Sigmoid colon (tissue), 7 donors: ENCODE results near the gene SLC8A2. TPM values are rescaled to one million over a fixed set of nuclear protein-coding genes. Genes with fewer than 3 reads are reported as not detected.

Source experiments
- DNase-seq: peaks from one replicate; pipeline ENCODE4 v3.0.0-alpha.2; 2019
- H3K27ac ChIP-seq, 4 donors: fragments of 200-600 bp; sonication (generic); one replicate each; pipeline ENCODE4 v1.5.1; 2016 to 2019; ENCODE audit warnings: mild to moderate bottlenecking in 1 of 4
- H3K27me3 ChIP-seq, 3 donors: fragments of 200-600 bp; sonication (generic); one replicate each; pipeline ENCODE4 v1.5.1; 2019; ENCODE audit warnings: mild to moderate bottlenecking in 1 of 3
- H3K36me3 ChIP-seq, 4 donors: fragments of 200-600 bp; sonication (generic); one replicate each; pipeline ENCODE4 v1.5.1; 2016 to 2019
- H3K4me1 ChIP-seq, 4 donors: fragments of 200-600 bp; sonication (generic); one replicate each; pipeline ENCODE4 v1.5.1; 2017 to 2019
- H3K4me3 ChIP-seq, 4 donors: fragments of 200-600 bp; sonication (generic); one replicate each; pipeline ENCODE4 v1.5.1; 2017 to 2019; ENCODE audit warnings: mild to moderate bottlenecking in 2 of 4, moderate library complexity in 1 of 4
- H3K9me3 ChIP-seq, 4 donors: fragments of 200-600 bp in 3 of 4; sonication (generic) in 3 of 4; one replicate each; pipeline versions ENCODE4 v1.5.1 to v1.6.1; 2013 to 2019
- CTCF ChIP-seq, 4 experiments: fragments of 450-650 bp in 3 of 4; fragments of 200-600 bp in 1 of 4; IDR thresholded peaks; one replicate each; pipeline ENCODE4 v1.5.1; 2016 to 2019; ENCODE audit warnings: antibody characterized with exemption in 4 of 4, mild to moderate bottlenecking in 3 of 4, moderate library complexity in 2 of 4
- EP300 ChIP-seq, 4 donors: sonication (generic); formaldehyde crosslinking; IDR thresholded peaks; one replicate each; pipeline ENCODE4 v1.6.1; 2017; ENCODE audit warnings: antibody characterized with exemption in 4 of 4
- POLR2A ChIP-seq, 2 donors: fragments of 450-650 bp; IDR thresholded peaks; one replicate each; pipeline ENCODE4 v1.6.1; 2016; ENCODE audit warnings: antibody characterized with exemption in 2 of 2, mild to moderate bottlenecking in 2 of 2, moderate library complexity in 2 of 2
- POLR2AphosphoS5 ChIP-seq, 4 donors: sonication (generic); formaldehyde crosslinking; IDR thresholded peaks; one replicate each; pipeline ENCODE4 v1.6.1; 2017; ENCODE audit warnings: antibody characterized with exemption in 4 of 4
- WGBS, 2 donors: extraction: QIAGEN DNeasy Blood & Tissue Kit; methylation state at CpG; one replicate each; pipeline ENCODE4 v1.1.7; 2013; 5-methylcytosine and 5-hydroxymethylcytosine counted together
- intact Hi-C: fragments of 100-400 bp; cut with DNase I; formaldehyde crosslinking; loops from one replicate; pipeline ENCODE4 v1.15.1; 2023
- polyA plus RNA-seq, 3 donors: library from polyadenylated mRNA; stranded (reverse); fragments of 200-250 nt; gene quantifications; one replicate each; pipeline ENCODE4 v1.2.3, GENCODE V29; 2013
- total RNA-seq, 4 donors: library from RNA; depleted of rRNA; stranded (reverse); fragments of >200 nt; gene quantifications; one replicate each; pipeline ENCODE4 v1.1.0, GENCODE V29; 2016
- donor health status: healthy with polysubstance abuse.
- donor health status: Bipolar disorder and iron deficiency.
- donor health status: healthy.

Gene SLC8A2
- total and polyA plus RNA-seq, 7 donors: 1.1 to 39.9 (median 10.0) TPM; not detected in 2

- Histone ChIP-seq H3K4me3 (no peak overlapping the region), H3K27me3 (no peaks in the 10 kb centered on the region), H3K36me3 (peaks cover 0 to 41% (median 17%) of the 10 kb centered on the region in 4 donors), H3K9me3 (no peaks in the 10 kb centered on the region), H3K4me1 (peaks cover 3 to 21% (median 16%) of the 10 kb centered on the region in 4 donors), H3K27ac (peak overlapping the region; percentile 91 to 92 (median 92))
- intact Hi-C loops: loop anchor here (2.0 kb wide), 2 partner anchors 30 to 48 kb away; partner anchors contain the start of gene NAPA
- DNase-seq: no peak
- WGBS, 2 donors: 76 to 89% methylated on average over 6 of the region's 6 CpGs
- TF ChIP-seq CTCF (IDR thresholded peaks at IDR 0.05): no peak
- TF ChIP-seq POLR2A (IDR thresholded peaks at IDR 0.05): no peak
- no peak for TF ChIP-seq POLR2AphosphoS5 (IDR thresholded peaks at IDR 0.05)
- no peak for TF ChIP-seq EP300 (IDR thresholded peaks at IDR 0.05)
These were observed 13.5 kb upstream of the SLC8A2 start for GRCh38 chr19:47485210-47485609.

- peaks cover 0 to 29% (median 9%) of the 10 kb centered on the region in 4 donors for H3K36me3 ChIP-seq
- peak within 1 kb of the TSS; percentile 91 to 92 (median 92) for H3K27ac ChIP-seq
- peaks cover 3 to 28% (median 19%) of the 10 kb centered on the region in 4 donors for H3K4me1 ChIP-seq
- TF ChIP-seq CTCF (IDR thresholded peaks at IDR 0.05) (peak; percentile 88 to 95 (median 92)), EP300 (IDR thresholded peaks at IDR 0.05) (peak in 1 of 4 donors; percentile 27), POLR2A (IDR thresholded peaks at IDR 0.05) (no peak), POLR2AphosphoS5 (IDR thresholded peaks at IDR 0.05) (peak in 3 of 4 donors; percentile 57 to 84 (median 74))
- 1% methylated on average over 57 of the region's 57 CpGs for WGBS, 2 donors
- intact Hi-C loops: loop anchor here (2.0 kb wide), 2 partner anchors 31 to 47 kb away; partner anchors contain the start of gene NAPA
- DNase-seq: peak; percentile 95
- H3K9me3 ChIP-seq: no peaks in the 10 kb centered on the region
- H3K27me3 ChIP-seq: no peaks in the 10 kb centered on the region
- H3K4me3 ChIP-seq: peak within 1 kb of the TSS; percentile 60 to 75 (median 69)
These were observed 12.4 kb upstream of the SLC8A2 start, which contains the start of gene KPTN for GRCh38 chr19:47483800-47484690. Gene KPTN (minus strand): TSS chr19:47484219. CDS start chr19:47484160, 59 bp downstream.

GRCh38 chr19:47483200-47483599 is 11.5 kb upstream of the SLC8A2 start:
- Histone ChIP-seq H3K27me3 (no peaks in the 10 kb centered on the region), H3K36me3 (peaks cover 0 to 22% (median 7%) of the 10 kb centered on the region in 4 donors), H3K4me3 (peak overlapping the region in 3 of 4 donors; percentile 66 to 75 (median 72)), H3K27ac (peak overlapping the region in 2 of 4 donors; percentile 92), H3K4me1 (peaks cover 3 to 28% (median 19%) of the 10 kb centered on the region in 4 donors), H3K9me3 (no peaks in the 10 kb centered on the region)
- DNase-seq: no peak
- TF ChIP-seq POLR2AphosphoS5 (IDR thresholded peaks at IDR 0.05) (no peak), EP300 (IDR thresholded peaks at IDR 0.05) (no peak), POLR2A (IDR thresholded peaks at IDR 0.05) (no peak), CTCF (IDR thresholded peaks at IDR 0.05) (no peak)
- 90 to 92% methylated on average over 15 of the region's 15 CpGs for WGBS, 2 donors
- intact Hi-C loops: no loop called here

GRCh38 chr19:47481460-47482052 is 9.9 kb upstream of the SLC8A2 start:
- DNase-seq: no peak
- no peak overlapping the region for H3K27ac ChIP-seq
- peaks cover 3 to 28% (median 19%) of the 10 kb centered on the region in 4 donors for H3K4me1 ChIP-seq
- H3K9me3 ChIP-seq: no peaks in the 10 kb centered on the region
- H3K27me3 ChIP-seq: no peaks in the 10 kb centered on the region
- no peak overlapping the region for H3K4me3 ChIP-seq
- intact Hi-C loops: no loop called here
- peaks cover 0 to 7% (median 0%) of the 10 kb centered on the region in 4 donors for H3K36me3 ChIP-seq
- 96 to 97% methylated on average over 4 of the region's 4 CpGs for WGBS, 2 donors
- TF ChIP-seq POLR2A (IDR thresholded peaks at IDR 0.05) (no peak), EP300 (IDR thresholded peaks at IDR 0.05) (no peak), CTCF (IDR thresholded peaks at IDR 0.05) (no peak), POLR2AphosphoS5 (IDR thresholded peaks at IDR 0.05) (no peak)
